MCF 10A (cell line): ENCODE results near the gene BATF2. TPM values are rescaled to one million over a fixed set of nuclear protein-coding genes. Genes with fewer than 3 reads are reported as not detected.

ENCODE experiments used
- BruUV-seq: library from RNA; stranded (reverse); fragments of 400-500 nt; replicated peaks from 2 replicates; lab custom pipeline; 2021; lab: Mats Ljungman, UMichigan
- CTCF ChIA-PET: fragments of 300-600 bp; sonication (Branson Sonifier 250); formaldehyde crosslinking; extraction: SDS; loops from one replicate; lab custom pipeline; 2021; ENCODE audit warnings: antibody characterized with exemption, inconsistent platforms; lab: Yijun Ruan, JAX
- POLR2A ChIA-PET: fragments of 300-600, 350-650 bp; sonication (Branson Sonifier 250); formaldehyde crosslinking; extraction: SDS; loops from one replicate; lab custom pipeline; 2020; ENCODE audit warnings: antibody characterized with exemption, inconsistent platforms; lab: Yijun Ruan, JAX
- DNase-seq: peaks from one replicate; pipeline ENCODE4 v3.0.0-alpha.2; 2018; ENCODE audit not compliant: unreplicated experiment
- H3K27ac Mint-ChIP-seq: one replicate; pipeline ENCODE4 v1.8.0; 2022; ENCODE audit warnings: mild to moderate bottlenecking, low read depth, mixed read lengths; ENCODE audit not compliant: unreplicated experiment
- H3K27me3 Mint-ChIP-seq: one replicate; pipeline ENCODE4 v1.8.0; 2022; ENCODE audit warnings: mixed read lengths; ENCODE audit not compliant: insufficient read depth, unreplicated experiment
- H3K36me3 Mint-ChIP-seq: one replicate; pipeline ENCODE4 v1.8.0; 2022; ENCODE audit warnings: mild to moderate bottlenecking, moderate library complexity, mixed read lengths; ENCODE audit not compliant: insufficient read depth, unreplicated experiment
- H3K4me1 Mint-ChIP-seq: one replicate; pipeline ENCODE4 v1.8.0; 2022; ENCODE audit warnings: mixed read lengths; ENCODE audit not compliant: insufficient read depth, unreplicated experiment
- H3K4me3 Mint-ChIP-seq: one replicate; pipeline ENCODE4 v1.8.0; 2022; ENCODE audit warnings: mild to moderate bottlenecking, moderate library complexity, mixed read lengths; ENCODE audit not compliant: unreplicated experiment
- H3K9me3 Mint-ChIP-seq: one replicate; pipeline ENCODE4 v1.8.0; 2022; ENCODE audit warnings: mixed read lengths; ENCODE audit not compliant: unreplicated experiment
- CTCF ChIP-seq: fragments of 200-600 bp; IDR thresholded peaks from one replicate; pipeline ENCODE4 v1.8.0; 2022; ENCODE audit warnings: antibody characterized with exemption, mild to moderate bottlenecking; ENCODE audit not compliant: unreplicated experiment
- intact Hi-C: fragments of 100-400 bp; cut with micrococcal nuclease; formaldehyde crosslinking; loops from 2 replicates; pipeline ENCODE4 v1.14.1; 2022
- total RNA-seq: library from RNA; stranded (reverse); gene quantifications from 2 replicates; pipeline ENCODE4 v1.2.3, GENCODE V29; 2022

The BATF2 gene
- total RNA-seq, 1 experiment from 2014 or later: 1.3 TPM

- no peaks in the 10 kb centered on the region for H3K9me3 Mint-ChIP-seq
- ChIA-PET CTCF (interaction anchor here (0.9 kb wide), 1 partner anchor 20 kb away, joined by 3 read pairs; no protein-coding TSS in a partner anchor), POLR2A (interaction anchor here (1.1 kb wide), 1 partner anchor 39 kb away, joined by 6 read pairs; no protein-coding TSS in a partner anchor)
- H3K27ac Mint-ChIP-seq: no peak overlapping the region
- no peak overlapping the region for H3K4me3 Mint-ChIP-seq
- H3K27me3 Mint-ChIP-seq: no peaks in the 10 kb centered on the region
- peaks cover 6% of the 10 kb centered on the region for H3K36me3 Mint-ChIP-seq
- intact Hi-C loops: loop anchor here (5.0 kb wide), 1 partner anchor 45 kb away; the partner anchor contains the start of gene PPP2R5B
- TF ChIP-seq CTCF: no peak
- no peak for DNase-seq
- H3K4me1 Mint-ChIP-seq: peaks cover 21% of the 10 kb centered on the region
- no TSS peak for BruUV-seq
Measured at GRCh38 chr11:64967375-64967774, 29.4 kb downstream of the BATF2 start.

- H3K36me3 Mint-ChIP-seq: no peaks in the 10 kb centered on the region
- CTCF ChIA-PET: interaction anchor here (0.6 to 0.8 kb wide), 3 partner anchors 51 to 141 kb away, joined by 3 to 5 read pairs (median 3); partner anchors contain the start of gene ARL2
Measured at GRCh38 chr11:64963072-64963631, 33.6 kb downstream of the BATF2 start.

GRCh38 chr11:64960719-64961118, 36.1 kb downstream of the BATF2 start:
- Mint-ChIP-seq H3K4me1 (peaks cover 8% of the 10 kb centered on the region), H3K36me3 (no peaks in the 10 kb centered on the region), H3K27ac (no peak overlapping the region), H3K9me3 (no peaks in the 10 kb centered on the region), H3K4me3 (no peak overlapping the region), H3K27me3 (no peaks in the 10 kb centered on the region)
- CTCF ChIA-PET: no interaction called here
- intact Hi-C loops: no loop called here
- BruUV-seq: no TSS peak
- no peak for DNase-seq
- no peak for TF ChIP-seq CTCF
- POLR2A ChIA-PET: no interaction called here

More at GRCh38 chr11:64963072-64963631, 33.6 kb downstream of the BATF2 start:
- H3K27me3 Mint-ChIP-seq: no peaks in the 10 kb centered on the region
- no peak for TF ChIP-seq CTCF
- H3K4me3 Mint-ChIP-seq: no peak overlapping the region
- POLR2A ChIA-PET: interaction anchor here (0.5 to 0.8 kb wide), 3 partner anchors 9 to 38 kb away, joined by 3 read pairs; partner anchors contain the start of gene PPP2R5B
- no peak for DNase-seq
- intact Hi-C loops: no loop called here
- peaks cover 8% of the 10 kb centered on the region for H3K4me1 Mint-ChIP-seq
- no peaks in the 10 kb centered on the region for H3K9me3 Mint-ChIP-seq
- no TSS peak for BruUV-seq
- H3K27ac Mint-ChIP-seq: no peak overlapping the region

GRCh38 chr11:64959498-64959897, 37.3 kb downstream of the BATF2 start:
- no peaks in the 10 kb centered on the region for H3K27me3 Mint-ChIP-seq
- no peak for TF ChIP-seq CTCF
- BruUV-seq: no TSS peak
- peaks cover 8% of the 10 kb centered on the region for H3K4me1 Mint-ChIP-seq
- H3K4me3 Mint-ChIP-seq: no peak overlapping the region
- intact Hi-C loops: no loop called here
- H3K9me3 Mint-ChIP-seq: no peaks in the 10 kb centered on the region
- no peak overlapping the region for H3K27ac Mint-ChIP-seq
- CTCF ChIA-PET: no interaction called here
- no peak for DNase-seq
- no peaks in the 10 kb centered on the region for H3K36me3 Mint-ChIP-seq
- POLR2A ChIA-PET: no interaction called here
